HG03060 (cell line): Measurements from ENCODE around the gene WNT3.
"Not testable (repeated sequence)": the region's sequence is repeated elsewhere in the genome, so short reads cannot be mapped to it uniquely, and the experiment has no call there.

Source experiments
- ATAC-seq: cut with Tn5 transposase; IDR thresholded peaks from one replicate; pipeline ENCODE4 v1.9.1; 2021; ENCODE audit warnings: low read depth, moderate number of reproducible peaks; ENCODE audit not compliant: unreplicated experiment

WNT3 gene

GRCh38 chr17:46769531-46770438, 48.7 kb downstream of the WNT3 start:
- ATAC-seq, result no peak

GRCh38 chr17:46768896-46769295, 49.6 kb downstream of the WNT3 start:
- ATAC-seq, result not testable (repeated sequence)

- ATAC-seq, result no peak
Observed at GRCh38 chr17:46768540-46768870, 50.0 kb downstream of the WNT3 start.

GRCh38 chr17:46766493-46767491, 51.7 kb downstream of the WNT3 start:
- no peak for ATAC-seq

GRCh38 chr17:46765453-46765852, 53.0 kb downstream of the WNT3 start:
- no peak for ATAC-seq

GRCh38 chr17:46764709-46765401, 53.6 kb downstream of the WNT3 start:
- ATAC-seq, result no peak

- no peak for ATAC-seq
Observed at GRCh38 chr17:46764000-46764708, 54.3 kb downstream of the WNT3 start.

- no peak for ATAC-seq
Observed at GRCh38 chr17:46763416-46763815, 55.1 kb downstream of the WNT3 start.

GRCh38 chr17:46759141-46759540, 59.4 kb downstream of the WNT3 start:
- ATAC-seq, result no peak

- ATAC-seq, result no peak
Observed at GRCh38 chr17:46758614-46759013, 59.9 kb downstream of the WNT3 start.

- not testable (repeated sequence) for ATAC-seq
Observed at GRCh38 chr17:46757588-46757987, 60.9 kb downstream of the WNT3 start.

GRCh38 chr17:46756861-46757260, 61.6 kb downstream of the WNT3 start:
- no peak for ATAC-seq

GRCh38 chr17:46756081-46756735, 62.3 kb downstream of the WNT3 start:
- no peak for ATAC-seq

GRCh38 chr17:46753776-46754175, 64.7 kb downstream of the WNT3 start:
- ATAC-seq, result no peak

- ATAC-seq, result no peak
Observed at GRCh38 chr17:46751425-46751824, 67.1 kb downstream of the WNT3 start.

- no peak for ATAC-seq
Observed at GRCh38 chr17:46745376-46745775, 73.1 kb downstream of the WNT3 start.

GRCh38 chr17:46744441-46744840, 74.1 kb downstream of the WNT3 start:
- no peak for ATAC-seq

GRCh38 chr17:46742565-46743270, 75.8 kb downstream of the WNT3 start:
- no peak for ATAC-seq
